Ecto neural progenitor cell (in vitro differentiated cells): ENCODE data around the gene SH3BGRL2.
"Not testable (repeated sequence)": the region's sequence is repeated elsewhere in the genome, so short reads cannot be mapped to it uniquely, and the experiment has no call there.

Source experiments
- DNase-seq: peaks from one replicate; pipeline ENCODE4 v3.0.0-alpha.2; 2018; ENCODE audit warnings: low spot score

SH3BGRL2 gene

DNA sequence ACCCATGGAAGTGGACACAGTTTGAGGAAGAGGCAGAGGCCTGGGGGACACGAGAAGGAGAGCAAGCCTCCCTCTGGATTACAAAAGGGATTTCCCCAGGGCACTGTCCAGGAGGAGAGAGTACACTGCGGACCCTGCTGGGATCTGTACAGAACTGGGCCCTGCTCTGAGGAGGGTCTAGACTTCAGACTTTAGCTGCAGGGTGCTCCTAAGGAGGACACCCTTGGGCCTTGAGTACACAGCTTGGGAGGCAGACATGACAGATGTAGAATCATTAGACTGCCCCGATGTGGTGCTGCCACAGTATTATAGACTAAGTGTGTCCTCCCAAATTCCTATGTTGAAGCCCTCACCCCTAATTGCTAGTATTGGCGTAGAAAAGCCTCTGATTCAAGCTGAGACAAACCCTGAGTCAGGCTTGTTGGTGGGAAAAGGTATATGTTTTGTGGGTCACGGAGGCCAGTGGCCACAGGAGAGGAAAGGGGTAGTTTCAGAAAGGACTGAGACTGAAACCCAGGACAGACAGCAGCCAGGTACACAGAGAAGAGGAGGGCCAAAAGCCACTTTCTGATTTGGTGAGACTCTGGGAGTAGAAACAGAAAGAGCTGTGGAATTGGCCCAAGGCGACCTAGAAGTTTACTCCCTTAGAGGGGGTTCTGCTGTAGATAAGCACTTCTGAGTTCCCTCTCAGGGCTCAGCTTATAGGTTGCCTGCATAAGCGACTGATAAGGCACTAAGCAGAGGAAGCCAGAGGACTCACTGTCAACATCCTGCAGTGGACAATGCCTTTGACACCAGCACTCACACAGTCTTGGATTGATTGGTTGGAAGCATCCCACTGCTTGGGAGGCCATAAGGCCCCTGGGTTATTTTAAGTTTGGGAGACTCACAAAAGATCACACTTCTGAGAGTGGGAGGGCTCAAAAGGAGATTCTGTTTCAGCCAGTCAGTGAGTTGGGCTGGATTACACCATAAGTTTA lies 16.5 kb upstream of the SH3BGRL2 start:
- no peak for DNase-seq

DNA sequence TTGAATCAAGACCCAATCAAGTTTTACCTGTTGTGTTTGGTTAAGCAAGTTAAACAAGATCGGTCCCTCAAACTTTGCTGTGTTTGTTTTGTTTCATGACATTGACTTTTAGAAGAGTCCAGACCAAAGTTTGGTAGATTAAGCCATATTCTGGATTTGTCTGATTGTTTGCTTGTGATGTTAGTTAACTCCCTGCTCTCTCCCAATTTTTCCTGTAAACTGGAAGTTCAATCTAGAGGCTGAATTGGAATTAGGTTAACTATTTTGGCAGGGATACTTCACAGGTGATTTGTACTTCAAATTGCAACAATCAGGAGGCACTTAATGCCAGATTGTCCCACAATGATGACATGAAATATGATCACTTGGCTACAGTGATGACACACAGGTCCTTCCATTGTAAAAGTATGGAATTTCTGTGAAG lies 13.6 kb upstream of the SH3BGRL2 start:
- DNase-seq, result no peak

DNA sequence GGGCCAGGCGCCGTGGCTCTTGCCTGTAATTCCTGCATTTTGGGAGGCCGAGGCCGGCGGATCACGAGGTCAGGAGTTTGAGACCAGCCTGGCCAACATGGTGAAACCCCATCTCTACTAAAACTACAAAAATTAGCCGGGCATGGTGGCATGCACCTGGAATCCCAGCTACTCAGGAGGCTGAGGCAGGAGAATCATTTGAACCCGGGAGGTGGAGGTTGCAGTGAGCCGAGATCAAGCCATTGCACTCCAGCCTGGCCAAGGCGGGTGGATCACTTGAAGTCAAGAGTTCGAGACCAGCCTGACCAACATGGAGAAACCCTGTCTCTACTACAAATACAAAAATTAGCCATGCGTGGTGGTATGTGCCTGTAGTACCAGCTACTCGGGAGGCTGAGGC lies 12.7 kb upstream of the SH3BGRL2 start:
- DNase-seq, result not testable (repeated sequence)

DNA sequence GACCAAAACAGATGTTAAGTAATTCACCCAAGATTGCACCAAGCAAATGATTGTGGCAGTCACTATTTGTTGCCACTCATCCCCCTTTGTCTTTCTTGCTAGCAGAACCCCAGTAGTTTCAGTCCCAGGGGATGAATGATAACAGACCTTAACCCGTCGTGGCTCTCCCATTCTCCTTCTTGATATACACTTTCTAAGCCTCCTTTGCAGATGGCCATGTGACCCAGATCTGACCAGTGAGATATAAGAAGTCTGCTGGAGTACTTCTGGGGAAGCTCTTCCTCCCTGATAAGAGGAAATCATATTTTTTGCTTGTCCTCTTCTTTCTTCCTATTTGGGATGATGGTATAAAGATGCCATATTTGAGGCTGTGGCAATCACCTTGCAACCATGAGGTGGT lies 9.6 kb upstream of the SH3BGRL2 start:
- no peak for DNase-seq

DNA sequence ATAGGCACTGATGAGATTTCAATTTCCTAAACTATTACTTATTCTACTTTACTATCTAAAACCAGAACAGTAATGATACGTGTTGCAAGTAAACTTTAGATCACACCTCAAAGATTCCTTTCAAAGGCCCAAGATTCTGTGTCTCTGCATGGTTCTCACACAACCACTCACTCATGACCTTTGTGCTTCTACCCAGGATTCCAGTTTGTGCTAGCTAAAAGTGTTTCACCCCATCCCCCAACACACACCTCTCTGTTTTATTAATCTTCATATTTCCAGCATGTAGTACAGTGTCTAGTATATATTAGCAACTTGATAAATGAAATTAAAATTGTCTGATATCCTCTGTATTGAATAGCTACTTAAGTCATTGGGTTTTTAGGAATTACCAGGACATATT lies 8.8 kb upstream of the SH3BGRL2 start:
- no peak for DNase-seq

DNA sequence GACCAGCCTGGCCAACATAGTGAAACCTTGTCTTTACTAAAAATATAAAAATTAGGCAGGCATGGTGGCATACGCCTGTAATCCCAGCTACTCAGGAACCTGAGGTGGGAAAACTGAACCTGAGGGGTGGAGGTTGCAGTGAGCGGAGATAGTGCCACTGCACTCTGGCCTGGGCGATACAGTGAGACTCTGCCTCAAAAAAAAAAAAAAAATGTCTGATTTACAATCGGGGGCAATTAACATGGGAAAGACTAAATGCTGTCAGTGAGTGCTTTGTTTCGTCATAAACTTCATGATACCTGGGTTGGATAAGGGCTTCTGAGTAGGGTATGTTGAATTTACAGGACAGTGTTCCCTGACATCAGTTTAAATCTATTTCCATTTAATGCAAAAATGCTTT lies 8.0 kb upstream of the SH3BGRL2 start:
- DNase-seq, result no peak

DNA sequence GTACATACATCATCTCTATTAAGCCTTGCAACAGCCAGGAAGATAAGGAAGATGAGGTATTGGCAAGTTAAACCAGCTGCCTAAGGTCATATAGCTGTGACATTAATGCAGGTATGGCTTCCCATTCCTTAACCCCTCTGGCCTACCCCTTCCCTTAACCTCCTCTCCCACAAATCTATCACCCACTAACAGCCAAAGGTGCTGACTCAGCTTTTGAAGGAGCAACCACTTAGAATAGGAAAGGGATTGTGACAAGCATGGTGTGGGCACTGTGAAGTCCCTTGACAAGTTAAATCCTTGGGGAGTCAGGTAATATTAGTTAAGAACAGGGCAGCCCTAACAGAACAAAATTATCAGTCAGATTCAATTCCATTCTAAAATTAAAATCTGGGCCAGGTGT lies 5.4 kb upstream of the SH3BGRL2 start:
- no peak for DNase-seq

DNA sequence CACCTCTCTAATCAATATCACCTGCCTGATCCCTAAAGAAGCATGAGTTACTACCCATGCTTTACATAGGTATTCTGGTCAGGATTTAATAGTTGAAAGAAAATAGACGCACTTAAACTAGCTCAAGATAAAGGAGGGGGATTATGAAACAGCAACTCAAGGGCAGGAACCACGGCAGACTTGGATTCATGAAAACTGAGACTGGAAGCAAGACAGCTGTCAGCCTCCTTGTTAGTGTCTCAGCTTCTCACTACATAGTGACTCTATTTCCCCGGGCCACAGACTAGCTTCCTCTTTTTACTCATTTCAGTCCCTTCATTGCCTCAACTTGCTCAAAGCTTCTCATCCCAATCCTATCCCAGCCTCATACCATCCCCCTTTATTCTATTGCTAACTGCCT lies 4.3 kb upstream of the SH3BGRL2 start:
- DNase-seq, result no peak

DNA sequence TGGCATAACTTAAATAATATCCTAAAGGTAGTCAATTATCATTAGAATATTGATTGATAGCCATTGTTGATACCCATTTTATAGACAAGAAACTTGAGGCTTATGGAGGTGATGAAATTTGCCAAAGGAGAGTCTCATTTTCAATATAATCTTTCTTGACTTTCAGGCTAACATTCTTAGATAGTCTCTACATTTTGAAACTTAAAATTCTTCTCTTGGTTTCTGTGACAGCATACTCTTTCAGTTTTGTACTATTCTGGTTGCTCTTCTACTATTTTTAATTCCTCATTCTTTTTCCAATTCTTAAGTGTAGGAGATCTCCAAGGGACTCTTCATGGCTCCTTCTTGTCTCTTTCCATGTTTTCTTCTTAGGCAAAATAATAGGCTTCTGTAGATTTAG lies 3.7 kb upstream of the SH3BGRL2 start:
- DNase-seq, result no peak

DNA sequence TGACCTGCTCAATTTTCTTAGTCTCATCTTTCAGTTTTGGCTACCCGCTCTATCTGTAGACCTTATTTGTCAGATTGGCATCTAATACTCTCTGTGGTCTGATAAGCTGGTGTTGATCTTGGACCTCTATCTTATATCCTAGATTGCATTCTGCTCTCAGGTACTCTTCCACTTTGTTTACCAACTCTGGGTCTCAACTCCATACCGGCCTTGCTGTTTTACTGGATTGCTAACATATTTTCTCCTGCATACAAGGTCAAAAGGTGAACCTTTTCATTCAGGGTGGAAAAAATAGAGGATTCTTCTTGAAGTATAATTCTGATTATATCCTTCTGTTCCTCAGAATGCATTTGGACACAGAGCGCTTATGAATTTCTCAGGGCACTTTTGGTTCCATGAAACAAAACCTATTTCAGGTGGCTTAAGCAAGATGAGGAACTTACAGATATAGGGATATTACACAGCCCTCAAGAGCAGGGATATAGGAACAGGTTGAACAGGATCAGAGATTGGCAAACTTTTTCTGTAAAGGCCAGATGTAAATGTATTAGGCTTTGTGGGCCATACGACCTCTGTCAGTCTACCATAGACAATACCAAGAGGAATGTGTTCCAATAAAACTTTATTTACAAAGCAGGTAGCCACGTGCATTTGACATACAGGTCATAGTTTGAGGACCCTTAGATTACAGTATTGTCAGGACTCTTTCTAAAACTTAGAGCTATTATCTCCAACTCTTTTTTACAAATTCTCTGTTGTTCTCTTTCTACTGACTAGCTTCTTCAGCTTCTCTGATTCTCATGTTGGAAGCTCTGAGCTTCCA lies 2.5 kb upstream of the SH3BGRL2 start:
- DNase-seq, result no peak

DNA sequence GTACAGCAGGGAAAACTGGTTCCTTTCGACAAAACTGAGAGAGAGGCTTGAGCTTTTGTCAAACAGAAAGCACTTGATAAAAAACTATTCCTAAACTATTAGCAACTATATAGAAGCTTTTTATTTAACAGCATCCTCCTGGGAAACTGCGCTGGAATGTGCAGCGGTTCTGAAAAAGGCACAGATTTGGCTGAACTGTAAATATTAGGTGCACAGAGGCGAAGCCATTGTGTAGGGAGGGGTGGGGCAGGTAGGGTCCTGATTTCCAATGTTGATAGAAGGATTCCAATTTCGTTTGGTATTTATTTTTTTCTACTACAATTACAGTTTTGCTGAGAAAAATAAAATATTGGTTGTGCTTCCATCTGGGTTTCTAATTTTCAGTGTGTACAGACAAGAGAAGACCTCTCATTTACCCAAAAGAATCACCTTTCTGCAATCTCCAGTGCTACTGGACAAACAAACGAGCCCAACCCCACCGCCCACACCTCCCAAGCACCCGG lies 698 bp upstream of the SH3BGRL2 start:
- DNase-seq, result no peak

DNA sequence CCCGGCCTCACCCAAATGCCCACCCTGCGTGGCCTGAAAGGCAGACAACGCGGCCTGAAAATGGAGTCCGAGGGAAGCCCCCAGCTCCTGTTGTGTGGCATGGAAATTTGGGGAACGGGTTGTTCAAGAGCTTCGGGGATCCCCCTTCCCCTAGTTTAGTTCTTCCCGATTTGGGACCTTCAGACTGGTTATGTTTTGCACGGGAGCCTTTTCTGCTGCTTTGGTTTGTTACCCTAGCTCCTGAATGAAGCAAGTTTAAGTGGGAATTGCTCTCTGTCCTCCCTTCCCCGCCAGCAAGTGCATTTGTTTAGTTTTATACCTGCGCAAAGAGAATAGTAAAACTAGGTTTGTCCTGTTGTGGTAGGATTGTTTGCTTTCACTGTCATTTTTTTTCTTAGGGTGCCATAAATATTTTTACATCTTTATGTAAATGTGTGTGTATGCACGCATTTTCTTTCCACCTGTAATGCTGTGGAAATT lies 604 bp downstream of the SH3BGRL2 start:
- DNase-seq, result no peak

DNA sequence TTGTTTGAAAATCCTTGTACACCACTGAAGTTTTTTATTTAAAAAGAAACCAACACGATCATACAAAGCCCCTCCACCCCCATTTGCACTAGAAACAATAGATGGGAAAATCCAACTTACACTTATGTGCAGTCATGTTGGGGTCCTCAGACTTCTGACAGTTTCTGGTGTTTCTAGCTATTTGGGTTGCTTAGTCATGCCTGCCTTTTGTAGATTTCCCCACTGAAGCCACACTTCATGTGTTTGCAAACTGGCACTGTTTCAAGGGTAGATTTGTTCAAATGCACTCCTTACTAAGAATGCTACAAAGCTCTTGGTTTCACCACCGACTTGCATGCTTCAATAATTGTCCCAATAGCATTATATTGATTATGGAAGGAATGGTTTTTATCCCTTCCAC lies 1.5 kb downstream of the SH3BGRL2 start:
- DNase-seq, result no peak

DNA sequence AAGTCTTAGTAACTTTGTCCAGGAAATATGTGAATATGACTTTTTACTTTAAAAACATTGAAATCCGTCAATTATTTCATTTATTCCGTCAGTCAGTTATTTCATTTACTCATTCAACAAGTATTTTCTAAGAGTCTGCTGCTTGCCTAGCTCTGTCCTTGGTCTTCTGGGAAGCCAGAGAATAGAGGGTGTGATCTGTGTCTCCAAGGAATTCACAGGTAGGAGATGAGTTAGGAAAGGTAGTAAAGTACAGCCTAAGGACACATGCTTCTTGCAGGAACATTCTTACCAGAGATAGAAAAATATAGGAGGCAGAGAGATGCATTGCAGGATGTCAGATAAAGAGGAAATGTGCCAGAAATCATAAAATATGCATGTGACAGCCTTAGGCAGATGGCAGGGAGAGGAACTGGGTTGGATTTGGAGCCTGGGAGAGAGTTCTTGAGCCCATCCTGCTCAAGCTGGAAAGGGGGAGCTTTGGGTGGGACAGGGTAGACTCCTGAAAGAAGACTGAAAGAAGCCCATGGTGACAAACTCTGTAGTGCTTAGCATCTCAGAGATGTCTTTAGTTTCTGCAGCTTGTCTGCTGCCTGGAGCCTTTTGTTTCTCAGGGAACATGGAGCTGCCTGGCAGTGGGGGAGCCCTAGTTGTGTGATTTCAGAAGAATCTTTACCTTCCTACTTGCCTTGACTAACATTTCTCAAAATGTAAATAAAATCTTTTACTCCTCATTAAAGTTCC lies 3.5 kb downstream of the SH3BGRL2 start:
- DNase-seq, result no peak

DNA sequence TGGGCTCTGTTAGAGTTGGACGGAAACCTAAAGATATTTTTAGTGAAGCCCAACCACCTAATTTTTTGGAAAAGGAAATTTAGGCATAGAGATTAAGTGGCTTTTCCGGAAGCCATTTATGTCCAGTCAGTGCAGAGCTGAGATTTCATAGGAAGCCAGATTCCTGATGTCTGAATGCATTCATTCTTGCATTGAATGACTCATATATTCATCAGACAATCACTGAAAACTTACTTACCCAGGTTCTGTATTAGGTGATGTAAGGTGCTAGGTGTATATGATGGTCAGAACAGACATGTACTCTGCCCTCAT lies 4.1 kb downstream of the SH3BGRL2 start:
- no peak for DNase-seq

DNA sequence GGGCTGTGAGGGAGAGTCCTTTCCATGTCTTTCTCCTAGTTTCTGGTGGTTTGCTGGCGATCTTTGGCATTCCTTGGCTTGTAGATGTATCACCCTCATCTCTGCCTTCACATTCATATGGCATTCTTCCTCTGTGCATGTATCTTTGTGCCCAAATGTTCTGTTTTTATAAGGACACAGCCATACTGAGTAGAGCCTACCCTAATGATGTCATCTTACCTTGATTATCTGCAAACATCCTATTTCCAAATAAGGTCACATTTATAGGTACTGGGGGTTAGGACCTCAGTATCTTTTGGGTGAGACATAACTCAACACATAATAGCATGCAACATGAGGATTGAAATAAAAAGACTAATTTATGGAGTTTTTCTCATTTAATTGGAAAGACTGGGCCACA lies 5.5 kb downstream of the SH3BGRL2 start:
- no peak for DNase-seq

DNA sequence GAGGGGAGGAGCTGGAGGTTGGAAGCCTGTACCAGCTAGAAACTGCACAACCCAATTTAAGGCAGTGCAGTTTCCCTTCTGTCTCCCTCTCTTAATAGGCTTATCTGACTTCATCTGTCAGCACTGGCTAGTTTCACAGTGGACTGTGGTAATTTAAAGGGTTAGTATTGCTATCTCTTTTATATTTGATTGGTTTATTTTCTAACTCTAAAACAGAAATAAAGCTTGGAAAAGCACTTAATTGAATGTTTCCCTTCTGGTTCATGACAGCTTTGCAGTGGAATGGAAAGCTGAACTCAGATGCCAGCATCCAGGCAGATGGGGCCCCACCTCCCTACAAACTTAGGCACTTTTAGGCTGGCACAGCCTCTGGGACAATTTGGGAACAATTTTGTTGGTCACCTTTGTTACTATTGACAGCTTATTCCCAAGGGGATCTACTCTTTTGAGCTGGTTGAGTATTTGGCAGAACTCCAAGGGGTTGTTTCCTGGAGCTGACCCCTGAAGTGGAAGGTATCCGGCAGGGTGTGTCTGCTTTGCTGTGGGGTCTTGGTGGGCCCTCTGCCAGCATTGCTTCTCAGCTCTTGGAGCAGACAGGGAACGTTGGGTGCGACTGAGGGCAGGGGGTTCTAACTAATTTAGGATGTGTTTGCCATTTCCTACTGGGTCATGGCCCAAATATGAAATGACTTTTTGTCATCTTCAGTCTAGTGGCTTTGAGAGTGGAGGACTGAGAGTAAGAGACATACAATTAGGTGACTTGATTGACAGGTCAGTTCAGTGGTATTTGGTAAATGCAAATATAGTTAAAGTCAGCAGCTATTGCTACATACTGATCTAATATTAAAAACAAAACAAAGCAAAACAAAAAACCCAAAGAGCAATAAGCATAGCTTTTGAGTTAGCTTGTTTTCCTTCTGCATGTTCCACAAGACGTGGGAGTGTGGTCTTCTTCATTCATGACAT lies 9.3 kb downstream of the SH3BGRL2 start:
- no peak for DNase-seq

DNA sequence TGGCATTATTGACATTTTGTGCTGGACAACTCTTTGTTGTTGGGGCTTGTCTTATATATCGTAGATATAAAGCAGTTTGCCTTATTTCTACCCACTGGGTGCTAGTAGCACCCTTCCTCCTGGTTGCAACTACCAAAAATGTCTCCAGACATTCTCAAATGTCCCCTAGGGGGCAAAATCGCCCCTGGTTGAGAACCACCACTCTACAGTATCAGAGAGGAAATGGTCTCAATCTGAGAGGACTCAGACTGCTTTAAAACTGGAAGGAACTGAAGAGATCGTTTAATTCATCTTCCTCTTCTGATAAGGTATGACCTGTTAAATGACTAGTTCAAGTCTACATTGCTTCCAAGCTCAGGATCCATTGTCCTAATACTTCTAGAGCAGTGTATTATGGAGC lies 14.9 kb downstream of the SH3BGRL2 start:
- no peak for DNase-seq

DNA sequence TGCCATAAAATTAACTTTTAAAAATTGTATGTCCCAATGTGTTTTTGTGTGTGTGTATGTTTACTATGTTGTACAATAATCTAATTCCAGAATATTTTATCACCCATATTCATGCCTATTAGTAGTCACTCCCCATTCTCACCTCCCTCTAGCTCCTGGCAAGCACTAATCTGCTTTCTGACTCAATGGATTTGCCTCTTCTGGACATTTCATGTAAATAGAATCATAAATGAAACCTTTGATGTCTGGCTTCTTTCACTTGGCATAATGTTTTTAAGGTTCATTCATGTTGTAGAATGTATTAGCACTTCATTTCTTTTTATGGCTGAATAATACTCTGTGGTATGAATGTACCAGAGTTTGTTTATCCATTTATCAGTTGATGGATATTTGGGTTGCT lies 15.4 kb downstream of the SH3BGRL2 start:
- no peak for DNase-seq

DNA sequence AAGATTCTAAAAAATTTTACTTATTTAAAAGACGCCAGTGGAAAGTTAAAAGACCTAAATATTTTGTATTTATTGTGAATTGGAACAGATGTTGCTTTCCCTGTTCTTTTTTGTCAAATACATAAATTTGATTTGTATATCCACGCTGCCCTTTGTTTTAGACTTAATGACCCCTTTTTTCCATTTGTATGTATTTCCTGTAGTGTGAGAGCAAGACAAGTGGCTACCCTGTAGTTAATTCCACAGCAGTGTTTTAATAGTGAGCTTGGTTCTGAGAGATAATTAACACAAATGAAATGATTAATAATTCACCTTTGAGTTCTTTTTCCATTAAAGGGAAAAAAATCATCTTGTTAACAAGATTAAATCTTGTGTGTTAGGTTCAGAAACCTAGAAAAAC lies 16.6 kb downstream of the SH3BGRL2 start:
- DNase-seq, result no peak

DNA sequence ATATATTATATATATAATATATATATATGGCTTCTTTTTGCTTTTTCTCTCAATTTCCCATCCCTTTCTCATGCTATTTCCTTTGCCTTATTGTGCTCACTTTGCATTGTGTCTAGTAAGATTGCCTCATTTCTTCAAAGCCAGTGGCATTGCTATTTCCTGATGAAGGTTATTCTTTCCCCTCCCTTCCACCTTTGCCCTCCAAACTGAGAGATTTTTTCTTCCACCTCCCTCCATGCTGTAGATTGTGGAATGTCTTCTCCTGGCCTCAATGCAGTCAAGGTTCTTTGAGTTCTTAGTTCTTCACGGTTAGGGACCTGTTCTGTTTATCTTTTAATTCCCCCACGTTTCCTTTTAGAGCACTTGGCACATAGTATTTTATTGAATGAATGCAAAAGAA lies 17.2 kb downstream of the SH3BGRL2 start:
- no peak for DNase-seq
